Neutrophil (primary cell): Measurements from ENCODE around the gene IRX3.

Experiments
- H3K27ac ChIP-seq: fragments of 200-600 bp; sonication (generic); 2 replicates; pipeline ENCODE4 v1.5.1; 2016; ENCODE audit warnings: mild to moderate bottlenecking, moderate library complexity
- H3K27me3 ChIP-seq: fragments of 200-600 bp; sonication (generic); 2 replicates; pipeline ENCODE4 v1.6.0; 2016; ENCODE audit warnings: mild to moderate bottlenecking
- H3K36me3 ChIP-seq: fragments of 200-600 bp; sonication (generic); 2 replicates; pipeline ENCODE4 v1.5.1; 2017
- H3K4me1 ChIP-seq, 2 experiments: fragments of 200-600 bp in 1 of 2; sonication (generic) in 1 of 2; 1 replicate in 1 of 2; 2 replicates in 1 of 2; pipeline versions ENCODE4 v1.5.1 to v1.6.1; 2013 to 2016; ENCODE audit warnings: low read depth in 1 of 2, low read length in 1 of 2, mild to moderate bottlenecking in 1 of 2, moderate library complexity in 1 of 2; ENCODE audit not compliant: control insufficient read depth in 1 of 2, insufficient read depth in 1 of 2
- H3K4me3 ChIP-seq, 2 experiments: fragments of 200-600 bp in 1 of 2; sonication (generic) in 1 of 2; 1 replicate in 1 of 2; 2 replicates in 1 of 2; pipeline ENCODE4 v1.5.1; 2013 to 2016; ENCODE audit warnings: low read depth in 1 of 2, low read length in 1 of 2, mild to moderate bottlenecking in 1 of 2, moderate library complexity in 1 of 2
- H3K9me3 ChIP-seq: fragments of 200-600 bp; sonication (generic); 2 replicates; pipeline ENCODE4 v1.5.1; 2016
- TF ChIP-seq, protein P1 (sequence below): fragments of 200-600 bp; sonication (generic); IDR thresholded peaks from 2 replicates; pipeline ENCODE4 v1.5.1; 2016; ENCODE audit warnings: antibody characterized with exemption

IRX3 gene

DNA sequence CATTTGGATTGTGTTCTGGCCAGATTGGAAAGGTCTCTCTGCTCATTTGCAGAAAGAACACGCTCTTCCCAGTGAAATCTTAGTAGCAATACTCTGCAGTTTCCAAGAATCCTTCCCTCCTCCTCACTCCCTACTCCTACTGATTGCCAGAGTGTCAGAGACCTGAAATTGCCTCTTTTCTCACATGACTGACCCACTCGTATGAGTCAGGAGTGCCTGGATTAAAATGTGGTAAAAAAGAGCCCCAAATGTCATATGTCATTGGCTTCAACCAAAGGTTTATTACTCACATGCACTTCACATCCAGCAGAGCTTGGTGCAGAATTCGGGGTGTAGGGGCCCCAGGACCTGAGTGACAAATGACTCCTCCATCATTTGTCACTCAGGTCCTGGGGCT is 39.7 kb upstream of the IRX3 start:
- H3K4me3 ChIP-seq: no peak overlapping the region
- H3K4me1 ChIP-seq: no peaks in the 10 kb centered on the region
- H3K36me3 ChIP-seq: no peaks in the 10 kb centered on the region
- TF ChIP-seq, protein P1, sequence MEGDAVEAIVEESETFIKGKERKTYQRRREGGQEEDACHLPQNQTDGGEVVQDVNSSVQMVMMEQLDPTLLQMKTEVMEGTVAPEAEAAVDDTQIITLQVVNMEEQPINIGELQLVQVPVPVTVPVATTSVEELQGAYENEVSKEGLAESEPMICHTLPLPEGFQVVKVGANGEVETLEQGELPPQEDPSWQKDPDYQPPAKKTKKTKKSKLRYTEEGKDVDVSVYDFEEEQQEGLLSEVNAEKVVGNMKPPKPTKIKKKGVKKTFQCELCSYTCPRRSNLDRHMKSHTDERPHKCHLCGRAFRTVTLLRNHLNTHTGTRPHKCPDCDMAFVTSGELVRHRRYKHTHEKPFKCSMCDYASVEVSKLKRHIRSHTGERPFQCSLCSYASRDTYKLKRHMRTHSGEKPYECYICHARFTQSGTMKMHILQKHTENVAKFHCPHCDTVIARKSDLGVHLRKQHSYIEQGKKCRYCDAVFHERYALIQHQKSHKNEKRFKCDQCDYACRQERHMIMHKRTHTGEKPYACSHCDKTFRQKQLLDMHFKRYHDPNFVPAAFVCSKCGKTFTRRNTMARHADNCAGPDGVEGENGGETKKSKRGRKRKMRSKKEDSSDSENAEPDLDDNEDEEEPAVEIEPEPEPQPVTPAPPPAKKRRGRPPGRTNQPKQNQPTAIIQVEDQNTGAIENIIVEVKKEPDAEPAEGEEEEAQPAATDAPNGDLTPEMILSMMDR: no peak
- H3K27me3 ChIP-seq: peaks cover 29% of the 10 kb centered on the region
- H3K9me3 ChIP-seq: no peaks in the 10 kb centered on the region
- H3K27ac ChIP-seq: no peak overlapping the region

DNA sequence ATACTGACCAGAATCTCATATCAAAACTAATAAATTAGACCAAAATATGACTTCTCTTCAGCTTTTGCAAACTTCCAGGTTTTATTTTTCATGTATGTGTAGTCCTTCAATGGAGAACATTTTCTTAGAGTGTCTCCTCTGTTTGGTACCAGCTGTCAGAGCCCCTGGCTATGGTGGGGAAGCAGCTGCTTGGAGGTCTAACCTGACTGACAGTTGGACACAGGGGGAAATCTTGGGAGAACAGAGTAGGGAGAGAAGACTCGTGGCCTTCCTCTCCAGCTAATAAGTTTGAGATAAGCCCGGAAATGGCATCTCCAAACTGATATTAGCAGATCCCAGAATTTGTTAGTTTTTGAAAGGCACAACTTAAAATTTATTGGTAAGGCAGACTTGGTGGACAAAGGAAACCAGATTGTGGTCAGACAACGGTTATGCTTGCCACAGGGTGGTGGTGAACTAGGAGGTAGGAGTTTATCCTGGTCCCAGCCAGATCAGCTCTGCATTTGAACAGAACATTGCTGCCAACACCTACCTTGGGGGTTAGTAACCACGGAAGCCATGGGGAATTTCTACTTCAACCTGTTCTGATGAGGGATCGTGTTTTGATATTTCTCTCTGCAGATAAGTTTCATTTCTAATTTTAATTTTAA is 39.2 kb upstream of the IRX3 start:
- Histone ChIP-seq H3K27ac (no peak overlapping the region), H3K9me3 (no peaks in the 10 kb centered on the region), H3K4me1 (no peaks in the 10 kb centered on the region), H3K27me3 (peaks cover 24% of the 10 kb centered on the region), H3K4me3 (no peak overlapping the region), H3K36me3 (no peaks in the 10 kb centered on the region)
- TF ChIP-seq, protein P1: no peak

DNA sequence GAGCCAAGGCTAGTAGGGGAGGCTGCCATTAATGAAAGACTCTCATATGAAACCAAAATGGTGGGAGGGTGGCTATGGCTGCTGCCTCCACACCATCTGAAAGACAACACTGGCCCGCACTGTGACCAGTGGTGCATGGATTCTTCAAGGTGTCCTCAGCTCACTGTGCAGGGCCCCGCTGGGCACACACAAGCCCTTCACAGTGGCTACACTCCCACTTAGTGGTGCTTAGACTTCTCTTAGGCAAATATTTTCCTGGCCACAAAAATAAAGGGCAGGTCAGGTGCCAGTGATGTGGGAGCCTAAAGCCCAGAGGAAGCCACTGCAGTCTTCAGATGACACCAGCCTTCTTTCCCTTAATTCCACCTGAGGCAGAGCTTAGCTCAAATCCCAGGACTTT is 38.1 kb upstream of the IRX3 start:
- Histone ChIP-seq H3K27me3 (peaks cover 14% of the 10 kb centered on the region), H3K4me3 (no peak overlapping the region), H3K36me3 (no peaks in the 10 kb centered on the region), H3K9me3 (no peaks in the 10 kb centered on the region), H3K27ac (no peak overlapping the region), H3K4me1 (no peaks in the 10 kb centered on the region)
- TF ChIP-seq, protein P1: no peak

DNA sequence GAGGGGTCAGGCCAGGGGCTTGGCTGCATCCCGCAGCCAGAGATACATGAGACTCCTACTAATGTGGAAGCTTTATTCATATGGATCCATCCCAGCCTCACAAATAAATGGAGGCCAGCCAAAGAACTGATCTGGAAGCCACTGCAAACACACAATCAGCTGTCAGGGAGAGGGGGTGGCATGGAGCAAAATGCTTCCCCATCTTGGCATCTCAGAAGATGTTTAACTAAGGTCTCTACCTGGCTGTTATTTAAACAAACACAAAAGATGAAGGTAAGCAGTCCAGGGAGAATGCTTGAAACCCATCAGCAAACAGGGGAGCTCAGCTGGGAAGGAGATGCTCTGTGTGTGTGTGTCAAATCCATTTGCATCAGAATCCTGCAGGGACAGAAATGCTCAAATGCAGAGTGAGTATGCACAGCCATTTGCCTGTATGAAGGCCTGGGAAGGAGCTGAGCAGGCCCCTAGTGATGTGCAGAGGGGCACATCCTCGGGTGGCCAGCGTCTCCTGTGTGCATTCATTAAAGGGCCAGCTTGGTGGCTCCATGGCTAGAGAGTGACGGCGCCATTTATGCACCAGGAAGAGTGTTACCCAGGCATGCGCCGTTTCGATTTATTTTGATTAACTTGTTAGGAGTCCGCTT is 34.2 kb upstream of the IRX3 start:
- Histone ChIP-seq H3K4me3 (no peak overlapping the region), H3K4me1 (no peaks in the 10 kb centered on the region), H3K9me3 (no peaks in the 10 kb centered on the region), H3K27me3 (no peaks in the 10 kb centered on the region), H3K36me3 (no peaks in the 10 kb centered on the region), H3K27ac (no peak overlapping the region)
- TF ChIP-seq, protein P1: no peak

DNA sequence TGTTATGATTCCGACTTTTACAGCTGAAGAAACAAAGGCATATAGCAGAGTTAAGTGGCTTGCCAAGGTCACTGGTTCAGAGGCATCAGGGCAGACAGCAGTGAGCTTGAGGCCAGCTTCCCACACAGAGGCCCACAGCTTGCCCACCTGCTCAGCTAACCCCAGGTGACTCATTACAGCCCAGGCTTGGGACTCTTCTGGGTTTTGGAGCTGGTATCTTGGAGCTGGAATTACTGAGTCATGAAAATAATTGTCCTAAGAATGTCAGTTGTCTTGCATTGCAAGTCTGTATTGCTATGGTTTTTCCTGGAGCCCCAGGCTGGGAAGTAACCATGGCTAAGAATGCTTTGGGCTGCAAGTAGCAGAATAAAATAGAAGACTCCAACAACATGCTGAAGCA is 32.4 kb upstream of the IRX3 start:
- TF ChIP-seq, protein P1: no peak
- Histone ChIP-seq H3K36me3 (no peaks in the 10 kb centered on the region), H3K4me3 (no peak overlapping the region)

More for the DNA sequence above, 32.4 kb upstream of the IRX3 start:
- Histone ChIP-seq H3K4me1 (no peaks in the 10 kb centered on the region), H3K27me3 (no peaks in the 10 kb centered on the region), H3K9me3 (no peaks in the 10 kb centered on the region), H3K27ac (no peak overlapping the region)
